IPS-NIHi11 (cell line): ENCODE measurements around the gene CNKSR3.

ENCODE experiments used
- DNase-seq: peaks from one replicate; pipeline ENCODE4 v3.0.0; 2012; ENCODE audit warnings: mixed read lengths, low spot score

The CNKSR3 gene

DNA sequence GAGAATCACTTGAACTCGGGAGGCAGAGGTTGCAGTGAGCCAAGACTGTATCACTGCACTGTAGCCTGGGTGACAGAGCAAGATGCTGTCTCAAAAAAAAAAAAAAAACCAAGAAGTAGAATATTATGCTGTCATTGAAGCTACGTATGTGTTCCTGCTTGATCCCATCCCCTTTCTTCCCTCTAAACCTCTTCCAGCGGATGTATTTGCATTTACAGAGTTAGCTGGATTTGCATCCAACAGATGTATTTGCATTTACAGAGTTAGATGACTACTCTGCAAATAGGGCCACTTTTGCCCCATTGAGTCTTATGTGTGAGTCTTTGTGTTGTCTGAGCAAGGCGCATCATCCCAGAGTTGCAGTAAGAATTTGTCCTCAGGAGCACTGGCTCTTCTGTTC, 128.9 kb downstream of the CNKSR3 start:
- DNase-seq, result no peak

DNA sequence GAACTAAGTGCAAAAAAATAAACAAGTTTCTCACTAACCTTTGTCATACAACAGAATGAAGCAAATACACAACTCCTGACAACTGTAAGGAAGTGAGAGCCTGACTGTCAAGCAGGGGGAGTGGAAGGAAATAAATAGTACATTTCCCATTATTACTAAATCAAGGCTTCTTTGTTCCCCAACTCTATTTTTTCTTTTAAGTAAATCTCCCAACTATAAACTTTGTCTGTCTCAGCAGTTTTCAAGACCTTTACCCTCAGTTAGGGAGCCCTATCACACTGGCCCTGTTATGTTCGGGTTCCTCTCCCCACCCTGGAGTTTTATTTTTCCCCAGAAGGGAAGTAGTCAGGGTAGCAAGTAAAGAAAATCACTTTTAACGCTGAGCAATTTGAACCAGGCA, 129.7 kb downstream of the CNKSR3 start:
- no peak for DNase-seq

DNA sequence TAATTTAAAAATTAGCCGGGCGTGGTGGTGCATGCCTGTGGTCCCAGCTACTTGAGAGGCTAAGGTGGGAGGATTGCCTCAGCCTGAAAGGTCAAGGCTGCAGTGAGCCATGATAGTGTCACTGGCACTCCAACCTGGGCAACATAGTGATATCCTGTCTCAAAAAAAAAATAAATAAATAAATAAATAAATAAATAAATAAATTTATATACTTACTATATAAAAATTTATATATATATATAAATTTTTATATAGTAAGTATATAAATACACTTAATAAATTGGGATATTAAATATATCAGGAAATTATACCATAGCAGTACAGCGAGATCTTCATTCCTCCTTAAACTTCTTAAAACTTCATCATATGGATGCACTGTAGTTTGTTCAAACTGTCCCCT, 130.9 kb downstream of the CNKSR3 start:
- DNase-seq, result no peak

DNA sequence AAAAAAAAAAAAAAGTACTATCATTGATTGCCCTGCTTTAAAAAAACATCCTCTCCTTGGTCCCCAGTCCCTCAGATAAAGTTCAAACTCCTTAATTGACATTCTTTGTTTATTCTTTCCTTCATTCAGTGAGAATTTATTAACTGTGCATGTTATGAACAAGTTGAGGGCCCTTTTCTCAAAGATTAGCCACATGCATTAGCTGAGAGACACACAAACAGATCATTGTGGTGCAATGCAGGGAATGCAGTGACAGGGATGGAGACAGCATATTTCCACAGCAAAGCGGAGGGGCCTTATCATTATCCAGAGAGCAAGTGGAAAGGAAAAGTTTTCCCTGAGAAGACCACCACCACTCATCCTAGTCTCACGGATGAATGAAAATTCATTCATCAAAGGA, 132.0 kb downstream of the CNKSR3 start:
- DNase-seq, result no peak

DNA sequence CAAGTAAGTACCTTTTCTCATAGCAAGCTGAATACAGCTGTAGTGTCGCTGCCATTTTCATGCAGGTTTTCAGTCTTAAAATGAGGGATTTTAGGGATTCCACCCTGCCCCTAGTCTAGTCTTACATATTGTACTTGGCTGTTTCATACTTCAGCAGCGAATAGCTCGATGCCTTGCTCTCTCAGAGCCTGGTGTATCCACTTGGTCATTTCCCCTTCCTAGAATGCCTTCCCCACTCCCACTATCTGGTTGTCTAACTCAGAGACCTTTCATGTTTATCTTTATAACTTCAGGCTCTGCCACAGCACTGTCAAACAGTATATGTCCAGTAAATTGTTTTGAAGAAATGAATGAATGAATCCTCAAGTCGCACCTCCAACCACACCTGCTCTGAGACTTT, 132.8 kb downstream of the CNKSR3 start:
- DNase-seq, result no peak

DNA sequence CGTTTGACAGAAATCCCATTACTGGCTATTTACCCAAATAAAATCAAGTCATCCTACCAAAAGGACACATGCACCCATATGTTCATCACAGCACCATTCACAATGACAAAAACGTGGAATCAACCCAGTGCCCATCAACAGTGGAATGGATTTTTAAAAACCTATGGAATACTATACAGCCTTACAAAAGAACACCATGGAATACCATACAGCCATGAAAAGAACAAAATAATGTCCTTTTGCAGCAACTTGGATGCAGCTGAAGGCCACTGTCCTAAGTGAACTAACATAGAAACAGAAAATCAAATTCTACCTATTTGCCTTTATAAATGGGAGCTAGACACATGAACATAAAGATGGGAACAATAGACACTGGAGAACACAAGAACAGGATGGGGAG, 136.5 kb downstream of the CNKSR3 start:
- DNase-seq, result no peak

DNA sequence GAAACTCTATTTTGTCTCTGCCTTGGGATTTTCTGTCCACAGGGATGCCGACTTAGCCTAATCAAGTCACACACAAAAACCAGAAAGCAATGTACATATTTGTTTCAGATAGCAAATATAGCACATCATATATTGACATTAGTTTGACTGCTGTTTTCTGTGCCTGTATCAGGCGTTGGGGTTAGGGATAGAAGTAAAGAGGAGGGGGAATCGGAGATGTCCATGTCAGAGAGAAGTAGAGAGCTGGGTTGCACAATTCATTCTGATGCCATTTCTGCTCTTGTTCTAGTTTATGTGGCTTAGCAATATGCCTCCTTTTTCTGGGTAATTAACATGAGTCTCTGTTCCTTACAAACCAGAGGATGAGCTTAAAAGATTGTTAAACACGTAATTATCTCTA, 139.2 kb downstream of the CNKSR3 start:
- DNase-seq, result no peak

DNA sequence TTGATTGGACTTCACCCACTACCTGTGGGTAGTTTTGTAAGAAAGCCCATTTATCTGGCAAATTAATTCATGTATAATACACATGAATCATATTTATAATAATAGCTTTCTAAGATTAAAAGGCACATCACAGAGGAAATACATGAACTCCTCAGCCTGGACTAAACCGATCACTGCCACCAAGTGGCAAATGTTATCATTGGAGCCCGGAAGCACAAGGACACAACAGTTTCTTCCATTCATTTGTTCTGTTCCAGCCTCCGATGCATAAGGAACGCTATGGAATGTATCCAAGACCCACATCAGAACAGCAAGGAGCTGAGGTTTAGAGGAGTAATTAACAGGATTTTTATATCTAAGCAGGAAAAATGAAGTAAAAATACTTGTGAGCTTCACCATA, 139.9 kb downstream of the CNKSR3 start:
- DNase-seq, result peak; percentile 29

DNA sequence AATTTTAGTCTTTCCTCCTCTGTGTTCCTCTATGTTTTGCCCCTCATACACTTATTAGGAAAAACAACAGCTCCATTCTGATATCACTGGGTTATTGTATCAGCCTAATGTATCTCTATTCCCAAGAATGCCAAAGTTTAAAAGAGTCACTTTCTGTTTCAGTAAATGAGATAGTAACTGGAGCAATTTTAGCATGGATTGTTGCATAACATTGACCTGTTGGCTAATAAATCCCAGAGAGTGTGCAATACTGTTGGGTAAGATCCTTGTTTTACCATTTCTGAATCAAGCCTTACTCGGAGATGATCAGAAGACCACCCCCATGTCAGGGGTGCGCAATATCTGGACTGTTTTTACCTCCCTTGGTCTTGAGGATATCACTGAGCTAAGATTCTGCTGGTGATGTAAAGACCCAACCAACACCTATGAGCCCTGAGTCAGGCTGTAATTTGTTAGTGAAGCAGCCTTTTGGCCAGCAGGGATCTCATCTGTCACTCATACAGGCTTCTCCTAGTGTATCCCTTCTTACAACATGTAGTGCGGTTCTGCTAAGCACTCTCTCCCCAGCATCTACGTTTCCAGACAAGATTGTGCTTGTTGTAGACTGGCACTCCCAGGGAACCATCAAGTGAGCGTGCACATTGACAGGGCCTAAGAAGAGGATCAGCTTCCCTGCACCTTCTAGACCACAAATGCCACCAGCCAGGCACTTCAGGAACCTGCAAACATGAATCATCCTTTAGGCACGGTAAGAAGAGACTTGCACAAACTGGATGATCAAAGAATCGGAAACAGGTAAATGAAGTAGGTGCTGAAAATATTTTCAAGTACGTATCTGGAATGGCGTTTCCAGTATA, 142.4 kb downstream of the CNKSR3 start:
- no peak for DNase-seq

DNA sequence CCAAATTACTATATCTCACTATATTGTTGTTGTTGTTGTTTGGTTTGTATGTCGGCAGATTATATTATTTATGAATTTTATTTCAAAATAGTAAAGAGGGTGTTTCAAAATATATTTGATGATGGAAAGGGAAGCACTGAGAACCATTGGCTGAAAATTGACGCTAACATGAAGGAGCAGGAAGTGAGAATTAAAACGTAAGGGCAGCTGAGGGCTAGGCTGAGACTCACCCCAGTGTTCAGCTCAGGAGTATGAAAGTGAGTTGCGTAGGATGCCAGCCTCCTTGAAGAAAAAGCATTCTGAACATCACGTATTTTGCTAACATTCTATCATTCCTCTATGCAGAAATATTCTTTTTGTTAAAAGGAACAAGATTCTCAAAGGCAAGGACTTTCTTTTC, 143.1 kb downstream of the CNKSR3 start:
- DNase-seq, result no peak

DNA sequence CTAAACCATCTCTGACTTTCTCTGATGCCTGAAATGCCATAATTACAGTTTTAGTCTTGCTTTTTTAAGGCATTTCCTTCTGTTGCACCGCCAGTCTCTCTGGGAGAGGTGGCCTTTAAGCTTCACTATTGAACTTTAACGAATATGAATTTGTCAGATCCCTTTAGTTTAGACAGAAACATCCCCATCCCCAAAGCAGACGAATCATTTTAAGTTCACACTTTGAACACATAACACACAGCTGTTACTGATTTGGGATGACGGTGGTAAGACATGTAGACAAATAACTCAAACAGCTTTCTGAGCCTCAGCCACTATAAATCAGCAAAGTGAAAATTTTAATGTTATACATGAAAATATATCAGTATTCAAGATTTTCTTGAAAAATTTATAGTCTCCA, 146.7 kb downstream of the CNKSR3 start:
- DNase-seq, result no peak

DNA sequence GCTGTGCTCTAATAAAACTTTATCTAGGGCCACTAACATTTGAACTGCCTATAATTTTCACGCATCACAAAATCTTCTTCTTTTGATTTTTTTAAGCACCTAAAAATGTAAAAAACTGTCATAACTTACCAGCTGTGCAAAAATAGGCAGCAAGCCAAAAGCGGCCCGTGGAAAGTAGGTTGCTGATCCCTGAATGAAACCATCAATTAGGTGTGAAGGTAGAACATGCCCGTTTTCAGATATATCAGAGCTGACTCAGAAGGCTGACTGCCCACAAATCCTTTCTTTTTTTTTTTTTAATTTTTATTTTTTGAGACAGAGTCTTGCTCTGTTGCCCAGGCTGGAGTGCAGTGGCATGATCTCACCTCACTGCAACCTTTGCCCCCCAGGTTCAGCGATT, 149.0 kb downstream of the CNKSR3 start:
- no peak for DNase-seq

DNA sequence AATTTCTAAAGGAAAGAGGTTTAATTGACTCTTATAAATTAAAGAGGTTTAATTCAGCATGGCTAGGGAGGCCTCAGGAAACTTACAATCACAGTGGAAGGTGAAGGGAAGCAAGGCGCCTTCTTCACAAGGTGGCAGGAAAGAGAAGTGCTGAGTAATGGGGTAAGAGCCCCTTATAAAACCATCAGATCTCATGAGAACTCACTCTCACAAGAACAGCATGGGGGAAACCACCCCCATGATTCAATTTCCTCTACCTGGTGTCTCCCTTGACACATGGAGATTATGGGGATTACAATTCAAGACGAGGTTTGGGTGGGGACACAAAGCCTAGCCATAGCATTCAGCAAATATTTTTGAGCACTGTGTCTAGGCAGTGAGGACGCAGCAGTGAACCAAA, 150.0 kb downstream of the CNKSR3 start:
- DNase-seq, result no peak

DNA sequence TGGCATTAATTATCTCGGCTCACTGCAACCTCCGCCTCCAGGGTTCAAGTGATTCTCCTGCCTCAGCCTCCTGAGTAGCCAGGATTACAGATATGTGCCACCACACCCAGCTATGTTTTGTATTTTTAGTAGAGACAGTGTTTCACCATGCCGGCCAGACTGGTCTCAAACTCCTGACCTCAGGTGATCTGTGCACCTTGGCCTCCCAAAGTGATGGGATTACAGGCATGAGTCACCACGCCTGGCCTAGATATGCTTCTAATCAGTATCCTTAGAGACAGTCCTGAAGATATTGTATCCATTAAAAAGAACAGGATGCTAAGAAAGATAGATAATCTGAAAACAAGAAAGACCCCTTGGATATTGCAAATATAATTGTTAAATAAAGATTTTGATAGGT, 150.8 kb downstream of the CNKSR3 start:
- no peak for DNase-seq

DNA sequence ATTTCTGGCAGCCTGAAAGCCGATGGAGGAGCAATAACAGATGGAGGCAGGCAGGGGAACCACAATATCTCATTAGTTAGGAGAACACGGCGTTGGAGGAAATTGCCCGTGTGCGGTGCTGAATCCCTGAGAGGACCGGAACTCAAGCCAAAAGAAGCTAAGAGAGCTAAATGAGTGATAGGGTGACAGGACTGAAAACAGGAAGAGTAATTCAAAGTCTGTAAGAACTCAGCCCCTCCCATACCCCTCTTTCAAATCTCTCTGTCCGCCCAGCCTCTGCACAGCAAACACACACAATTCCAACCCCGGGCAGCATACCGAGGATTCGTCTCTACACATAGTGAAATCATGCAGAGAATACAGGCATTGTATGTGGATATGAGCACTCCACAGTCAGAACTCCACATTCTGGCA, 151.3 kb downstream of the CNKSR3 start:
- no peak for DNase-seq

DNA sequence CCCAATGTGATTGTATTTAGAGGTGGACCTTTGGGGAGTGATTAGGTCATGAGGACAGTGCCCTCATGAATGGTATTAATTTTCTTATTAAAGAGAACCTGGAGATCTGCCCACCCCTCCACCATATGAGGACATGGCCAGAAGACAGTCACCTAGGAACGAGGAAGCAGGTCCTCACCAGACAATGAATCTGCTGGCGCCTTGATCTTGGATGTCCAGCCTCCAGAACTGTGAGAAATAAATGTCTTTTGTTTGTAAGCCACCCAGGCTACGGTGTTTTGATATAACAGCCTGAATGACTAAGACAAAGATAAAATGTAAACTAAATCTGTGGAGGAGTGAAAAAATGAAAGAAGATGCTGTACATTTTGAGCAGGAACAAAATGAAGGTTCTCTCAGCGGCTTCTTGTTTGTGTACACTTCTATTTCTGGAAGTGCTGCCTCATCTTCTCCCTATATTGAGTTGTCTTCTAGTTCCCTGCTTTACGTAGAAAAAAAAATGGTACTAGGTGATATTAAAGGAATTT, 152.4 kb downstream of the CNKSR3 start:
- no peak for DNase-seq

DNA sequence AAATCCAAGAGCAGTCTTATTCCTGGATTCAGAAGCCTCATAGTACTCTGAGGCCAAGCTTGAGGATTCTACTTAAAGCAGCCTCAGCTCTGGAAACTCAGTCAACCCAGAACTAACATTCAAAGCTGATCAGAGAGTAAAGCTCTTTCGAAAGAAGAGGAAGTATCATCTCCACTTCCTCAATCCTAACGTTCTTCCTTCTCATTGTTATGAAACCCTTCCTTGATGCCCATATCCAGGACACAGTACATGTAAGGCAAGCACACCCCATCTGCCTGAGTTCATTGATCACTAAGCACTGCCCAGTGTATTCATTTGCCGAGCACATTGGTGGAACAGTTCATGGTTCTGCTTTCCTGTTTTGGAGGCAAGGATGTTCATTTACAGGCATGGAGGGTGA, 153.8 kb downstream of the CNKSR3 start, which contains the start of gene IPCEF1:
TSS of gene IPCEF1 (minus strand) at position 114 of the 400 bp plus-strand sequence. CDS start 90,856 bp downstream, outside the sequence.
- DNase-seq, result no peak

DNA sequence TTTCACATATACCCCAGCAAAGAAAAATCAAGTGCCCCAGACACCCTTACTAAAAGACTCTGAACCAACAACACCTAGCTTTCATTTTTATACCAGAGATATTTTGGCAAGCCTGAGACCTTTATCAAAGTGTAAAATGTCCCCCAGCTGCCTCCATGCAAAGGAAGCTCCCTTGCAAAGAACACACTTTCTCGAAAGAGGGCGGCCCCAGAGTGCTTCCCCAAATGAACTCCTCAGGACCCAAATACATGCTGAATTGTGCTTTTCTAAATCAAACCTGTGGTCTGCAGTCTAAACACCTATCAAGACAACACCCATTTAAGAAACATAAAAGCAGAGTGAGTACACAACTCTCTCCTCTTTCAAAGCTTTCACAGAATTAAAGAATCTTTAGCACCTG, 154.4 kb downstream of the CNKSR3 start:
- no peak for DNase-seq

DNA sequence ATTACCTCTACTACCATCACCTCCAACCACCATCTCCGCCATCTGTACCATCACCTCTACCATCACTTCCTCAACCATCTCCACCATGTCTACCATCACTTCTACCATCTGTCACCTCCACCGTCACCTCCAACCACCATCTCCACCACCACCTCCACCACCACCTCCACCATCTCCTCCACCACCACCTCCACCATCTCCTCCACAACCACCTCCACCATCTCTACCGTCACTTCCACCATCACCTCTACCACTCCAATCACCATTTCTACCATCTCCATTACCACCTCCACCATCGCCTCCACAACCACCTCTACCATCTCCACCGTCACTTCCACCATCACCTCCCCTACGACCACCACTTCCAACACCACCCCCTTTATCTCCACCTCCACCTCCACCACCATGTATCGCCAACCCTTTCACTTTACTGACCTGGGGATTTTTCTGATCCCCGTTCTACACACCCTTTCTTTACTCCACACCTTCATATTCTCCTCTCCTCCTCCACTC, 156.2 kb downstream of the CNKSR3 start:
- DNase-seq, result no peak

DNA sequence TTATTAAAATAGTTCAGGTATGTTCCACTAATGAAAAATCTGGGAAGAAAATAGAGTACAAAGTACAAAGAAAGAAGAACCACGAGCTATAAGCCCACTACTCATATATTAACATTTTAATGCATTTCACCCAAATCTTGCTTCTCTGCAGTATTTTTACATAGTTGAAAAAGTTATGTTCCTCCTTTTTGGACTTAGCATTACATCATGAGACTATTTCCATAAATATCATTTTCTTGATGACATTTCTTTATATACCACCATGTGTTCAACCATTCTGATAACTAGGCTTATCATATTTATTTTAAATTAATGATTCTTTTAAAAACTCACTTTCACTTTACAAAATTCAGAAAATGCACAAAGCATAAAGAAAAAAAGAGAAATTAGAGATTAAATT, 156.9 kb downstream of the CNKSR3 start:
- DNase-seq, result no peak

DNA sequence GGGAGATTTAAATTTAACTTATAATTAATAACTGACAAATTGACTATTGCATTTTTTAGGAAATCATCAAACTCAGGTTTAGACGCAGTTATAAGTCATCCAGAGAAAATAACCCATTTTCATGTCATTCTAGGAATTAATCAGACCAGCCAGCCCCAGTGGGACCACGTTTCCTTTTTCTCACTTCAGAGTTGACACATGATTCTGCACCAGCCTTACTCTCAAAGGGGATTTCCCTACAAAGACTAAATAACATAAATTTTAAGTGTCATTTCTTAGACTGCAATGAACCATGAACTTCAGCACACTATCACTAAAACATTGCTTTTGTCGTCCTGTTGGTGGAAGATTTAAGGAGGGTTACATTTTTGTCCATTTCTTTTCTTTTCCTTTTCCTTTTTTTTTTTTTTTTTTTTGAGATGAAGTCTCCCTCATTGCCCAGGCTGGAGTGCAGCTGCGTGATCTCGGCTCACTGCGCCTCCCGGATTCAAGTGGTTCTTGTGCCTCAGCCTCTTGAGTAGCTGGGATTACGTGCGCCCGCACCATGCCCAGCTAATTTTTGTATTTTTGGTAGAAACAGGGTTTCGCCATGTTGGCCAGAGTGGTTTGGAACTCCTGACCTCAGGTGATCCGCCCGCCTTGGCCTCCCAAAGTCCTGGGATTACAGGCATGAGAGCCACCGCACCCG, 157.4 kb downstream of the CNKSR3 start:
- no peak for DNase-seq

DNA sequence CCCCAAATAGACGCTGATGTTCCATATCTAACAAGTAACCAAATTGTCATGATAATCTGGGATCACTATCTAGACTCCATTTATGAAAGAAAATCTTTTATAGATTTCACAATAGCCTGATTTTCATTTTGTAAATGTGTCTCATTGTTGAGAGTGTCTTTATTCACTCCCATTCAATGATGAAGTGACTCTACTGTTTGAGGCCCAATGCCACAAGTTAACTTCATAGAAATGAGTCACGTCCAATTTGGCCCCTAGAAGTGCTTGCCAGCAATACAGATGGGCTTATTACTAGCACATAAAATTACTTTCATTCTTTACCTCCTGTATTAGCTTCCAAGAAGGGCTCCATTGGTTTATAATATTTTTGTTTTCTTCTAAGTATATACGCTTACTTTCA, 160.2 kb downstream of the CNKSR3 start:
- DNase-seq, result no peak

DNA sequence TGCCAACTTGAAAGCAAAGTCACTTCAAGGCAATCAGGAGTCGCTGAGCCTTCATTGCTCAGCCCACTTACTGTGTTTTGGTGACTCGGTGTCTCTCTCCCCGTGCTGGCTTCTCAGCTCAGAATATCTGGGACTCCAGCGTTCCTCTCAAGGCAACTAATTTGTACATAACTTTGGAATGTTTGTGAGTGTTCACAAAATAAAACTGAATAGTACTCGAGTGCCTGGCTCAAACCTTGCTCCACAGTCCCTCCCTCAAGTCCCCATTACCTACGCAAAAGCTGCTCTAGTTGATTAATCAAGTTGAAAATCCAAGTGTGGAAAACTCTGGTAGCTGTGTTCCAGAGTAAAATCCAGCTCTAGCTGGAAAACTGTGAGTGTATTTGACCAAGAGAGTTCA, 162.5 kb downstream of the CNKSR3 start:
- no peak for DNase-seq
